BE2C (cell line): ENCODE data around the gene KRT17.
"Not testable (repeated sequence)": the region's sequence is repeated elsewhere in the genome, so short reads cannot be mapped to it uniquely, and the experiment has no call there.

ENCODE experiments used
- DNase-seq: peaks from one replicate; pipeline ENCODE4 v3.0.0-alpha.2; 2020
- H3K27me3 ChIP-seq: fragments of 250-450 bp; sonication (Bioruptor Pico); 2 replicates; pipeline ENCODE4 v1.5.1; 2020; ENCODE audit warnings: mild to moderate bottlenecking
- H3K36me3 ChIP-seq: fragments of 250-450 bp; sonication (Bioruptor Pico); 2 replicates; pipeline ENCODE4 v1.5.1; 2020; ENCODE audit warnings: mild to moderate bottlenecking
- H3K4me1 ChIP-seq: fragments of 250-450 bp; sonication (Bioruptor Pico); 2 replicates; pipeline ENCODE4 v1.5.1; 2020
- H3K4me3 ChIP-seq: 2 replicates; pipeline ENCODE4 v1.5.1; 2011; ENCODE audit warnings: low read depth, low read length
- H3K9me3 ChIP-seq: fragments of 250-450 bp; sonication (Bioruptor Pico); 2 replicates; pipeline ENCODE4 v1.5.1; 2020
- TF ChIP-seq, protein P1 (sequence below): IDR thresholded peaks from 2 replicates; pipeline ENCODE4 v1.5.1; 2012; ENCODE audit warnings: mild to moderate bottlenecking, low read depth, low read length

KRT17 gene

DNA sequence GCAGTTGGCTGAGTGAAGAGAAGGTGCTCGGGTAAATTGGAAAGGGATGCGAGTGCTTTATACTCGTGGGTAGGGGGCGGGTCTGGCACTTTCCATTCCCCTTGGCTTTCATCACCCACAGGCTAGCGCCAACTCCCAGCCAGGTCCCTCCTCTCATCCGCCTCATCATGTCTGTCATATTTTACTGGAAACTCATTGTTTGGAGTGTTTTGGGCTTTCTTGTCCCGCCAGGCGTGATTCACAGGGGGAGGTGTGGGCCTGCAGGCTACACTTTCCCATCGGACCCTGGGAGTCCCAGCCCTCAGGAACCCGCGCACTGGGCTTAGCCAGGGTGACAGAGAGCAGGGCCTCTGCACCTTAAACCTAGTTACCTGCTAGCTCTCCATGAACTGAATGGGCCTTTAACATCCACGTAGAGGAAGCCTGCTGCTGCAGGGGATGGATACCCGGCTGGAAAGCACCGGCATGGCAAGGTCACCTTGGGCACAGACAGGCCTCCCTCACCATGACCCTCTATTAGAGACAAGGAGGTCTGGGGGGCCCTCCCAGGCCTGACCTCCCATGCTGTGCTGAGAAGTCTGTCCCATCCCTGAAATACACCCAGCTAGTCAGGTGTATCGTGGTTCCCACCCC is 37.4 kb downstream of the KRT17 start, which contains the start of gene KRT14:
Gene KRT14 (minus strand): TSS at position 33 of the 633 bp plus-strand sequence. CDS start 61 bp downstream, outside the sequence.
- DNase-seq, result no peak
- no peaks in the 10 kb centered on the region for H3K27me3 ChIP-seq
- TF ChIP-seq, protein P1, sequence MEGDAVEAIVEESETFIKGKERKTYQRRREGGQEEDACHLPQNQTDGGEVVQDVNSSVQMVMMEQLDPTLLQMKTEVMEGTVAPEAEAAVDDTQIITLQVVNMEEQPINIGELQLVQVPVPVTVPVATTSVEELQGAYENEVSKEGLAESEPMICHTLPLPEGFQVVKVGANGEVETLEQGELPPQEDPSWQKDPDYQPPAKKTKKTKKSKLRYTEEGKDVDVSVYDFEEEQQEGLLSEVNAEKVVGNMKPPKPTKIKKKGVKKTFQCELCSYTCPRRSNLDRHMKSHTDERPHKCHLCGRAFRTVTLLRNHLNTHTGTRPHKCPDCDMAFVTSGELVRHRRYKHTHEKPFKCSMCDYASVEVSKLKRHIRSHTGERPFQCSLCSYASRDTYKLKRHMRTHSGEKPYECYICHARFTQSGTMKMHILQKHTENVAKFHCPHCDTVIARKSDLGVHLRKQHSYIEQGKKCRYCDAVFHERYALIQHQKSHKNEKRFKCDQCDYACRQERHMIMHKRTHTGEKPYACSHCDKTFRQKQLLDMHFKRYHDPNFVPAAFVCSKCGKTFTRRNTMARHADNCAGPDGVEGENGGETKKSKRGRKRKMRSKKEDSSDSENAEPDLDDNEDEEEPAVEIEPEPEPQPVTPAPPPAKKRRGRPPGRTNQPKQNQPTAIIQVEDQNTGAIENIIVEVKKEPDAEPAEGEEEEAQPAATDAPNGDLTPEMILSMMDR, result no peak
- H3K36me3 ChIP-seq, result no peaks in the 10 kb centered on the region
- no peak within 1 kb of the TSS for H3K4me3 ChIP-seq
- H3K4me1 ChIP-seq, result peaks cover 5% of the 10 kb centered on the region
- no peaks in the 10 kb centered on the region for H3K9me3 ChIP-seq

DNA sequence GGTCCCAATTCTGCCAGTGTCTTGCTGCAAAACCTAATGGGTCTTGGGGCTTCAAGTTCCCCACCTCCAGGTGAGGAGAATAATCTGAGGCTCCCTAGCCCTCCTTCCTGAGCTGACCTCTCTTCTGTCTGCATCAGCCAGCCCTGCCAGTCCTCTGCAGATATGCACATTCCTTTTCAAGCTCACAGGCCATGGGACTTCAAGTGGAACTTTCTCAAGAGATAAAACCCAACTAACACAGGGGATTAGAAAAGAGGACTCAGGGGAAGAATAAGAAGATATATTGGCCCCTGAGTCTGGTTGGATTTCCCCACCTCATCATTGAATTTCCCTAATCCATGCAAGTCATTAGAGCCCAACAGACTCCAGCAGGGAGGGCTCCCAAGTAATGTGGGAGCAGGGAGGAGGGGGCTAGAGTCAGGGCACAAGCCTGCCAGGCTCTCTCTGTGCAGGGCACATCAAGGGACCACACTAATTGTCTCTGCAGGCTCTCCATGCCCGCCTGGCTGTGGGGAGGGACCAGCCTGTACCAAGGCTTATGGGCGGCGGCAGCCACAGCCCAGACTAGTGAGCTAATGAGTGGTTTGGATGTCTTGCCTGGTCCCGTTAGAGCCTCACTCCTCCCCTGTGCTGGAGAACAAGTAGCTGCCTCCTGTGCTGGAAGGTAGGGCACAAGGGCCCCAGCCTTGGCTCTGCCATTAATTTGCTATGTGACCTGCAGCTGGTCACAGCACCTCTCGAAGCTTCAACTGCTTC is 38.9 kb downstream of the KRT17 start:
- no peak for DNase-seq
- H3K4me3 ChIP-seq, result no peak overlapping the region
- TF ChIP-seq, protein P1, result no peak
- H3K27me3 ChIP-seq, result no peaks in the 10 kb centered on the region
- no peaks in the 10 kb centered on the region for H3K9me3 ChIP-seq
- no peaks in the 10 kb centered on the region for H3K36me3 ChIP-seq
- peaks cover 5% of the 10 kb centered on the region for H3K4me1 ChIP-seq

DNA sequence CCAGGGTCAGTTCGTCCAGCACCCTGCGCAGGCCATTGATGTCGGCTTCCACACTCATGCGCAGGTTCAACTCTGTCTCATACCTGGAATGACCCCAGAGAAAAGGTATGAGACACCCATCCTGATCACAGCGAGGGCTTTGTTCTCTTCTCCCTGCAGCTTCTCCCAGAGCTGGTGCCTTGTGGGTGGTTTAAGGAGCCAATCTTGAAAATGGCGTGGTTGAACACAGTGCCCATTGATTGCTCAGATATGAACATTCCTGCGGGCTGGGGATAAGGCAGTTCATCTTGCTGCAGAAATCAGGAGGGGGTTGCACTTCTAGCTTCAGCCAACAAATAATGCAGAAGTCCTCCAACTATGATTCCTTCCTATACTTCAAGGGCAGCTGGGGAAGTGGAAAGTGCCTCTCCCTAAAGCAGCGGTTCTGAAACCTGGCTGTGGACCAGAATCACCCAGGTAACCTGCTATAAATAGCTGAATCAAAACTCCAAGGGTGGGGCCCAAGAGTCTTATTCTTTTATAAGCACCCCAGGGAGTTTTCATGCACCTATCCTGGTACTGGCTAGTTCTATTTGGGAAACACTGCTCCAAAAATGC is 39.9 kb downstream of the KRT17 start:
- not testable (repeated sequence) for DNase-seq, H3K4me3 ChIP-seq, H3K9me3 ChIP-seq, H3K4me1 ChIP-seq, H3K36me3 ChIP-seq, H3K27me3 ChIP-seq

DNA sequence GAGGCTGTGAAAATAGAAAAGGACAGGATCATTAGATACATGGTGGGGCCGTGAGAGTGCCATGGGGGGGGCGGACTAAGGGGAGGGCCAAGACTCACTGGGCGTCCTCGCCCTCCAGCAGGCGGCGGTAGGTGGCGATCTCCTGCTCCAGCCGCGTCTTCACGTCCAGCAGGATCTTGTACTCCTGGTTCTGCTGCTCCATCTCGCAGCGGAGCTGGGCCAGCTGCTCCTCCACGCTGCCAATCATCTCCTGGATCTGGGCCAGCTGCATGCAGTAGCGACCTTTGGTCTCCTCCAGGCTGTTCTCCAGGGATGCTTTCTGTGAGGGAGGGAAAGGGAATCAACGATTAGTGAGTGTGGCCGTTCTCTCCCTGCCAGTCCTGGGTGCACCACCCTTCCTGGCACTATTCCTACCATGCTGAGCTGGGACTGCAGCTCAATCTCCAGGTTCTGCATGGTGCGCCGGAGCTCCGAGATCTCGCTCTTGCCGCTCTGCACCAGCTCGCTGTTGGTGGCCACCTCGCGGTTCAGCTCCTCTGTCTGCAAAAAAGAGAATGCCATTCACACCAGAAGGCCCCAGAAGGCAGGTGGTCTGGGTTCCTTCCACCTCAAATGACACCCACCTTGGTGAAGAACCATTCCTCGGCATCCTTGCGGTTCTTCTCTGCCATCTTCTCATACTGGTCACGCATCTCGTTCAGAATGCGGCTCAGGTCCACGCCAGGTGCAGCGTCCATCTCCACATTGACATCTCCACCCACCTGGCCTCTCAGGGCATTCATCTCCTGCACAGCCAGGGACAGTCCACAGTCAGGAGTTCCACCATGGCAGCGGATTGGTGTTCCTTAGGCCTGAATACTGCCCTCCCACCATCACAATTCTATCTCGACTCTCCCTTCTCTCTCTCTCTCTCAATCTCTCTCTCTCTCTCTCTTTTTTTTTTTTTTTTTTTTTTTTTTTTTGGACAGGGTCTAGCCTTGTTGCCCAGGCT is 40.9 kb downstream of the KRT17 start:
- Histone ChIP-seq H3K27me3 (no peaks in the 10 kb centered on the region), H3K4me1 (peaks cover 8% of the 10 kb centered on the region), H3K9me3 (no peaks in the 10 kb centered on the region), H3K4me3 (no peak overlapping the region), H3K36me3 (no peaks in the 10 kb centered on the region)
- TF ChIP-seq, protein P1, result peak; percentile 24
- DNase-seq, result peak; percentile 53

DNA sequence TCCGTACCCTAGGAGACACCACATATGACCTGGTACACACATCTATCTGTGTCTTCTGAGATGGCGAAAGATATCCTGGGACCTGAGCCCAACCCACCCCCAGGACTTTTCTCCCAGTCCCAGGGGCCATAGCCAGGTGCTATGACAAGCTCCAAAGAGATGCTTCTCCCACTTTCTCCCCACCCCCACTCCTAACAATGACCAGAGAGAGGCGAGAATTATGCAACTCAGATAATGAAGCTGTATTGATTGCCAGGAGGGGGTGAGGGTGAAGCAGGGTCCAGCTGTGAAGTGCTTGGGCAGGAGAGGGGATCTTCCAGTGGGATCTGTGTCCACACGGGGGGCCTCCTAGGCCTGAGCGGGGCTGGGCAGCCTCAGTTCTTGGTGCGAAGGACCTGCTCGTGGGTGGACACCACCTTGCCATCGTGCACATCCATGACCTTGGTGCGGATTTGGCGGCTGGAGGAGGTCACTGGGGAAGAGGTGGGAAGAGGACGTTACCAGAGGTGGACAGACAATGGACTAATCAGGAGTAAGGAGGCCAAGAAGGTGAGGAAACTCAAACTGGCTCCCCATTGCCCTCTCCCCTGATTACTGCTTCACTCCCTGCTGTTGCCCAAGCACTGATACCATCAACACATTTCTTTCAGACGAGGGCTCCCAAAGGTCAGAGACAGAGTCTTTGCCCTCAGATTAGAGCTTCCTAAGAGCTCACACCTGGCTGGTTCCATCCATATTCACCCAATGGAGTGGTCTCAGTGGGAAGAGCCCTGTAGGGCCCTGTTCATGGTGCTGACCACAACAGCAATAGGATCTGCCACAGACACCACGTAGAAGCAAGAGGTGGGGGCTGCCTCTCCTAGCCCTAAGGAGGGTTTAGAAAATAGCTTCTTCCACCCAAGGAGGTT is 42.1 kb downstream of the KRT17 start:
- H3K36me3 ChIP-seq, H3K4me3 ChIP-seq, H3K4me1 ChIP-seq, DNase-seq, H3K9me3 ChIP-seq, H3K27me3 ChIP-seq: not testable (repeated sequence)

DNA sequence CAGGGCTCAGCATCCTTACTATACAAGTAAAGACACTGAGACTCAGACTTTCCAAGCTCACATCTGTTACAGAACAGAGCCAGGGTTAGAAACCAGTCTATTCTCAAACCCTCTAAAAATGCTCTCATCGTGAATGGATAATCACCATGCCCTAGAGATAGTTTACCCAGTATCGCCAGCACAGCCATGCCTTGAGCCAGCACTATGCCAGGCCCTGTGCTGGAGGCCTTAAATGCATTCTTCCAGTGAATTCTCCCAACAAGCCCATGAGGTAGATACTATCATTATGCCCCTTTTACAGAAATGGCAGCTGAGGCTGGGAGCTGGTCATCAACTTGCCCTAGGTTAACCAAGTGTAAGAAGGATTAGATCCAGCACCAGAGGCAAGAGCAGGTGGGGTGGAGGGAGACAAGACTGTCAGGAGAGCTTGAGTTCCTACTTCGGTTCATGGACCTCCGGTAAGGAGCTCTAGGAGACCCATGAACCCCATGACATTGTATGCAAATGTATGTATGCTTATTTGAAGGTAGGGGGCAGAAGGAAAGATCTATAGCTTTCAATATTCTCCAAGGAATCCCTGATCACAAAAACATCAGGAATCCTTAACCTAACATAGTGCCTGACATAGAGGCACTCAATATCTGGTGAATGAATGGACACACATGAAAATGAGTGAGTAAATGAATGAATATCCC is 42.9 kb downstream of the KRT17 start:
- no peak for DNase-seq
- no peaks in the 10 kb centered on the region for H3K27me3 ChIP-seq
- peaks cover 8% of the 10 kb centered on the region for H3K4me1 ChIP-seq
- H3K9me3 ChIP-seq, result no peaks in the 10 kb centered on the region
- TF ChIP-seq, protein P1, result no peak
- no peaks in the 10 kb centered on the region for H3K36me3 ChIP-seq
- no peak overlapping the region for H3K4me3 ChIP-seq
